Pons (tissue), 1 donor: ENCODE data around the gene ATOX1.

ENCODE experiments used
- DNase-seq: peaks from one replicate; pipeline ENCODE4 v3.0.0-alpha.2; 2016; ENCODE audit warnings: low spot score

The ATOX1 gene

DNA sequence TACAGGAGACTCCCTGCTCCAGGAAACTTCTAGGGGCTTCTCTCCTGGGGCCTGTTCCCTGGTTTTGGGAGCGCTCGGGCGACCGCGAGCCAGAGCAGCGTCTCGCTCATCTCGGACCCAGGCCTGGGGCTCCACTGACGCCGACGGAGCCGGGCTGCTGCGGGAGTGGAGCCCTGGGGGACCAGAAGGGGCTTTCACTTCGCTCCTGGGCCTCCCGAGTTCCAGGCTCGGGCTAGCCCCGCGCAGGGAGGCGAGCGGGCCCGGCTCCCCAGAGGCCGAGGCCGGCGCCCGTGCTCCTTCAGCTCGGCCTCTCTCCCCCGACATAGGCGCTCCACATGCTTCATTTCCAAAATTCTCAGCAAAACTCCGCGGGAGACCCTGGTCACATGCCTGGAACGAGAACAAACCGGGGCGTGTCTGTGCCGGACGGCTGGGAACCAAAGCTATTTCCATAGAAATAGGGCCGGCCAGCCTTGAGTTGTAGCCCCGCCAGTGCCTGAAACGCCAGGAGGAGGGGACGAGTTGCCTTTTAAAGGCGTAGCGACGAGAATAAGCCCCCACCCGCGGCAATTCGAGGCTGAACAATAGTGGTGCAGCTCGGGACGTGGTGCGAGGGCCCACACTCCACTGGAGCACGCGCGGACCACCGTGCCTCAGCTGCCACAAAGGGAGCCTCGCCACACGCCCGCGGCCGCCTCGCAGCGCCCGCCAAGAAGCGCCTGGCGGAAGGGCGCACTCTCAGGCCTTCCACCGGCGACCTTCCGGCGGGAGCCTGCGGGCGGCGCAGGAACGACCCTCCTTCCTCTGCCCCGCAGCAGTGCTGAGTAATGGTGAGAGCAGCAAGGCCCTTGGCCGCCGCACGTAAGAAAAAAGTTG is 12.2 kb upstream of the ATOX1 start:
- peak; percentile 65 for DNase-seq

DNA sequence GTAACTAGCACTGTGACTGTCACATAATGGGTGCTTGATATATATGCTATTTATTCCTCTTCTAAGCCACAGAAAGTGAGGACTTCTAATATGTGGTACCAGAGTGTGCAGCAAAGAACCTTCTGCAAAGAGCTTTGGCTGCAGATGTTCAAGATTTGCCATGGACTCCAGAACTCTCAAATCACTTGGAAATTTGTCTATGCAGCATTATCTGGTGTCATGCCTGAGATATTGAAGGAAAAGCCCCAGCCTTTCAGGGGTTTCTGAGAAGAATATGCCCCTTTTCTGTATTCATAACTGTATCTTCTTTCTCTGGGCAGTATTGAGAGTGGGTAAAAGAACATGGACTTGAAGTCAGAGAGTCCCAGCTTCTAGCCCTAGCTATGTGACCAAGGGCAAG is 8.5 kb upstream of the ATOX1 start:
- no peak for DNase-seq

DNA sequence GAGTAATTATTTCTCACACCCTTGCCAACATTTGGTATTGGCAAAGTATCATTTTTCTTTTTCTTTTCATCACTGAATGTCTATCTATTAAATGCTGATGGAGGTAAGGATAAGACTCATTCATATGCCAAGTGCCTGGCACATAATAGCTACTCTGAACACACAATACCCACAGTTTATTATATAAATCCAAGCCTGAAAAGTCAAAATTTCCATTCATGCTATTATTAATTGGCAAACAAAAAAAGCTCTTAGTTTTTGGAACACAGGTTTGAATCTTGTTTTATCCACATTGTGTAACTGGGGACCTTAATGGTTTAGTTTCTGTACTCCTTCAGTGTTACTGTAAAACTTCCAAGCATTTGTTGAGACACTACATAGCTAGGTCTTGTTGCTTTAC is 6.4 kb upstream of the ATOX1 start:
- DNase-seq = no peak

DNA sequence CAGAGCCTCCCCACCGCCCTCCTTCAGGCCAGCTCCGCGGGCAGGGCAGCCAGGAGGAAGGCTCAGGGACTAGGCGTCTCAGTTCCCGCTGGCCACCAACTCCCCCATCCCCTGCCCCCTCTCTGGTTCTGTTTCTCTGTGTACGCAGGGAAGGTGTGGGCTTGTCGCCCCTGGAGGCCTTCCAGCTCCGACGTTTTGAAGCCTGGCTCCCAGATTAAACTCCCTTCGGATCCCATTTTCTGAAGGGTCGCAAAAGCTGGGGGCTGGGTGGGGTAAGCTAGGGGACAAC is 346 bp downstream of the ATOX1 start:
- DNase-seq = no peak

DNA sequence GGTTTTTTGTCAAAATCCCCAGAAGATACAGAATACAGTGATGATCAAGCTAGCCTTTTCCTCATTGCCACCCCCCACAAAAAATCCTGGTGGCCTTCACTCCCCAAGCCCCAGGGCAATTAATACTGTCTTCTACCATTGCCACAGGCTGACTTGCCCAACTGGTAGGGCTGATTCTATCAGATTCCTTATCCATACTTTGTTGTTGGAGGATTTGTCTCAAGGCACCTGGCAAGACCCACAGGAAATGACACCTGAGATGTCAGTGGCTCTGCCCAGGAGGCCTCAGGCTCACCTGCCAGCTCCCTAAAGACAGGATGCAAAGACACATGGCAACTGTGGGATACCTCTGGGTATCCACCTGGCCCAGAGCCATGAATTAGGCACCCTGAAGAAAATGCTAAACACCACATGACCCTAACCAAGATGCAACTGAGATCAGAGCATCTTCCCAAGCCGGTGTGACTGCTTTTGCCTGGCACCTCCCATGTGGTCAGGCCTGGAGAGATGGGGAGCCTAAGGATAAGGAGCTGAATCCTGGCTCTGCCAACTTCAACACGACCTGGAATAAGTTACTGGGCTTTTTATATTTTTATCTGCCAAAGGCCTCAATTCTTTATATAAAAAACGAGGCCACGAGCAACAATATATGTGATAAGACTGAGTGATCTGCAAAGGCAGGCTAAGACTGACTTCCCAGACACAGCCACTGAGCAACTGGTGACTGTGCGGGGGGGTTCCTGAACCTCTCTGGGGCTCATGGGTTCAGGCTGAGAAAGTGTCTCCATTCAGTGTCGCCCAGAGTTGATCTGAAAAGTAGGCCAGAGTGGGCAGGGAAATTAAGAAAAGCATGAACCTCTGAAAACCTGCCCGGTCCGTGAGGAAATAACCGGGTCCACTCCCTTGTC is 944 bp downstream of the ATOX1 start:
- DNase-seq = no peak

DNA sequence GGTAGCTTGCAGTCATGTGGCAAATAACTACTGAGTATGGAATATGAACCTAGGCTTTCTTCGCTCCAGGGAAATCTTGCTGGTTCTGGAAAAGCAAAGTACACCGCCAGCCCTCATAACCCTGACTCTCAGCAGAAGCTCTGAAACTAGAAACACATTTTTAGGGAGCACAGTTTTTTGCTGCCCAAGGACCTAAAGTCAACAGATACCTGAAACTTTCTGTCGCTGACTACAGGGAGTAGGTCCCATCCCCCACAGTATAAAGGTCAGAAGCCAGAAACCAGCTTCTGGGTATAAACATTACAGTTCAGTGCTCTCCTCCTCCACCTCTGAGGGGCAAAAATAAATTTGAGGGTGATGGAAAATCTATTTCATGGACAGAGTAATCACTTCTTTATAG is 3.0 kb downstream of the ATOX1 start:
- no peak for DNase-seq

DNA sequence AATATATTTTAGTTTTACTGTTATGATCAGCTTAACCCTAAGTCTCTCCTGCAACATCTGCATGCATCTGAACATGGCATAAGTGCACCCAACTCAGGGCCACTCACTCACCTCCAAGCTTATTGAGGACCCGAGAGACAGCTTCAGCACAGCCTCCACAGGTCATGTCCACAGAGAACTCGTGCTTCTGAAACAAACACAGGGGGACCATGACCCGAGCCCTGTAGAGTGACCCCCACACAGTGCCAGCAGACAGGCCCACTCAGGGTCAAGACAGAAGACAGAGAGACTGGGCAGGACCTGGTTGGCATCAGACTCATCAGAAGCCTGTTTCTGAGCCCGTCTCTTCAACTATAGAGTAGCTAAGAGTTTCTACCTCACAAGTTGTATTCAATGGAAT is 6.8 kb downstream of the ATOX1 start:
- no peak for DNase-seq

DNA sequence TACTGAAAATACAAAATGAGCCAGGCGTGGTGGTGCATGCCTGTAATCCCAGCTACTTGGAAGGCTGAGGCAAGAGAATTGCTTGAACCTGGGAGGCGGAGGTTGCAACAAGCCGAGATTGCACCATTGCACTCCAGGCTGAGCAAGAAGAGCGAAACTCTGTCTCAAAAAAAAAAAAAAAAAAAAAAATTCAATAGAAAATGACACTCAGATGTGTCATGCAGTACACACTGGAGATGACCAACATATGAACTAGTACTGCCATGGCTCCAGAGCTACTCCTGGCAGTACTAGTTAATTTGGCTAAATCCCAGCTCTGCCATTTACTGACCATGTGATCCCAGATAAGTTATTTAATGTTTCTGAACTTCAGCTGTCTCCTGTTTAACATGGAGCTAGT is 7.3 kb downstream of the ATOX1 start:
- no peak for DNase-seq

DNA sequence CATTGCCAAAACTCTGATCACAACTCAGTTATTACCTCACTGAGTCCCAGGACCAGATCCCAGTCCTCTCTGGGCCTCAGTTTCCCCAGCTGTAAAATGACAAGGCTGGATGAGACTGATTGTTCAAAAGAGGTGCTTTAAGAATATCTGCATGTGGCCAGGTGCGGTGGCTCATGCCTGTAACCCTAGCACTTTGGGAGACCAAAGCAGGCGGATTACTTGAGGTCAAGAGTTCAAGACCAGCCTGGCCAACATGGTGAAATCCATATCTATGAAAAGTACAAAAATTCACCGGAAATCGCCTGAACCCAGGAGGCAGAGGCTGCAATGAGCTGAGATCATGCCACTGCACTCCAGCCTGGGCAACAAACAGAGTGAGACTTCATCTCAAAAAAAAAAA is 8.3 kb downstream of the ATOX1 start:
- DNase-seq = no peak

DNA sequence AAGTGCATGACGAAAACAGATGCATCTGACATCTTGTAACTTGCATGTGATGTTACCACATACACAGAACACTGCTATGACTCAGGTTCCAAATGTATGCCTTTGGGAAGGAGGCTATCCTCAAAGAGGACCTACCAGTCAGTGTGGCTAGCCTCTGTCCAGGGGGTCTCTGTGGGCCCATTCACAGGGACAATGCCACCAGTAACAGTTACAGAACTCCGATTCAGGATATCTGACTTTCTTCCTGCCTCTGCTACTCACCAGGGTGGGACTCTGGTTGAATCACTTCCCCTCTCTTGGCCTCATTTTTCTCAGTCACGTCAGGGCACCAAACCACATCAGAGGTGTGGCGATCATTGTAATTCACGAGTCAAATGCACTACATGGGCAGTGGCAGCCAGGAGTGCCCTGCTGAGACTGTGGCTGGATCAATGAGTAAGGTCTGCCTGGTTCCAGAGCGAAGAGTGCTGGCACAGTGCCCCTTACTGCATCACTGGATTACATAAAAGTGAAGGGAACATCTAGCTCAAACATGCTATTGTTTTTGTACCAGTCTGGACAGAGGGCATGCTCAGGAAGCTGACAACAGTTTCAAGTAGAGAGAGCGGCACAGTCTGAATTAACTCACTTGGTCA is 13.2 kb downstream of the ATOX1 start:
- peak; percentile 95 for DNase-seq

DNA sequence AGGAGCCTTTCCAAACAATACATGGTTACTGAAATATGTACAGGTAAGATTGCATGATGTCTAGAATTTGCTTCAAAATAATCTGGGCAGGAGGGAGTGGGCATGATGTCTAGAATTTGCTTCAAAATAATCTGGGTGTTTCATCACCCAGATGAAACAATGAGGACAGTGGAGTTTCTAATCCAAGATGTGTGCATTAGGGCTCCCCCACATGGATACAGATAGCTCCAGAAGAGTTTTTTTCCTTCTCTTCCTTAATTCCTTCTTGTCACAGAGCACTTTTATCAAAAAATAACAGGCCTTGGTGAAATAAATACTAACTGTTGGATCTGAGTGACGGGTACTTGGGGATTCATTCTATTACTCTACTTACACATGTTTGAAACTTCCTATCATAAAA is 14.9 kb downstream of the ATOX1 start:
- no peak for DNase-seq

DNA sequence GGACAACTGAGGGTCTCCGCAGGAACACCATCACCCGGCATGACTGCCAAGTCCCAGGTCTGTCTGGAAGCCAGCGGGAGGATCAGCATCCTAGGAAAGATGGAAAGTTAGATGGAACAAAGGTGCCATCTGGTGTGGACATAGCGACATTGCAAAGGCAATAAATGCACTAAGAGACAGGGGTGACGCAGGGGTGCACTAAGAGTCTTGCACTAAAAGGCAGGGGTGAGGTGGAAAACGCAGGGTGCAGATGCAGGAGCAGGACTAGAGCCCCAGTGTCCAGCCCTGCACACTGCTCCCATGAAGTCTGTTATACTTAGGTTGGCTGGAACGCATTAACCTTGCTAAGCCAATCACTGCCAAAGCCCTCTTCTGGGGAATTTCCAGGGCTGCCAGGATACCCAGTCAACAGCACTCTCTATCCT is 15.5 kb downstream of the ATOX1 start:
- peak; percentile 77 for DNase-seq

DNA sequence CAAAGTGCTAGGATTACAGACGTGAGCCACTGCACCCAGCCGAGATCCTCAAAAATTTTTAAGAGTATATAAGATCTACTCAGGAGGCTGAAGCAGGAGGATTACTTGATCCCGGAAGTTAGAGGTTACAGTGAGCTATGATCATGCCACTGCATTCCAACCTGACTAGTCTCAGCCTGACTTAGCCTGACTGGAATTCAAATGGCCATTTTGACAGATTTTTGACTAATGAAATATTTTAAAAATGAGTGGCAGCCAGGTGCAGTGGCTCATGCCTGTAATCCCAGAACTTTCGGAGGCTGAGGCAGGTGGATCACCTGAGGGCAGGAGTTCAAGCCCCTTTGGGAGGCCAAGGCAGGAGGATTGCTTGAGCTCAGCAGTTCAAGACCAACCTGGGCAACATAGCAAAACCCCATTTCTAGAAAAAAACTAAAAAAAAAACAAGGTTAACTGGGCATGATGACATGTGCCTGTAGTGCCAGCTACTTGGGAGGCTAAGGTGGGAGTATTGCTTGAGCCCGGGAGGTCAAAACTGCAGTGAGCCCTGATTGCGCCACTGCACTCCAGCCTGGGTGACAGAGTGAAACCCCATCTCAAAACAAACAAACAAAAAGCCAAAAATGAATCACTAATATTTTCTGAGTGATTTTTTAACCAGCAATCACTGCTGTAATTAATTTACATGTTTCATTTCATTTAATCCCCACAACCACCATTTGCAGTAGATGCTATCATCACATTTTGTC is 16.6 kb downstream of the ATOX1 start:
- no peak for DNase-seq

DNA sequence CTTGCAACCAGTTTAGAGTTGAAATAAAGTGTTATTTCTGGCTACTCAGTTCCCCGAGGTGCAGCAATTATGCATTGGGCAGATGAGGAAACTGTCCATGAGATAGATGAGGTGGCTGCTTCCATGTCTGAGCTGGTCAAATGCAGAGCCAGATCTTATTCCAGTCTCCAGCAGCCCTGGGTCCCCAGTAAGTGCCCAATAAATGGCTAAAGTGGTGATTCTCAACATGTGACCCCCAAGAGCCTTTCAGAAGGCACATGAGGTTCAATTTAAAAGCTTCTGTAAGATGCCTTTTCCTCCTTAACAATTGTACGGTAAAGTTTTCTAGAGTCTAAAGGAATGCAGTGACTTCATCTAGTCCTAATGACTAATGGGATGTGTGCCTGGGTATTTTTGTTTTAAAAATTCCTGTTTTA is 17.5 kb downstream of the ATOX1 start:
- DNase-seq = no peak

DNA sequence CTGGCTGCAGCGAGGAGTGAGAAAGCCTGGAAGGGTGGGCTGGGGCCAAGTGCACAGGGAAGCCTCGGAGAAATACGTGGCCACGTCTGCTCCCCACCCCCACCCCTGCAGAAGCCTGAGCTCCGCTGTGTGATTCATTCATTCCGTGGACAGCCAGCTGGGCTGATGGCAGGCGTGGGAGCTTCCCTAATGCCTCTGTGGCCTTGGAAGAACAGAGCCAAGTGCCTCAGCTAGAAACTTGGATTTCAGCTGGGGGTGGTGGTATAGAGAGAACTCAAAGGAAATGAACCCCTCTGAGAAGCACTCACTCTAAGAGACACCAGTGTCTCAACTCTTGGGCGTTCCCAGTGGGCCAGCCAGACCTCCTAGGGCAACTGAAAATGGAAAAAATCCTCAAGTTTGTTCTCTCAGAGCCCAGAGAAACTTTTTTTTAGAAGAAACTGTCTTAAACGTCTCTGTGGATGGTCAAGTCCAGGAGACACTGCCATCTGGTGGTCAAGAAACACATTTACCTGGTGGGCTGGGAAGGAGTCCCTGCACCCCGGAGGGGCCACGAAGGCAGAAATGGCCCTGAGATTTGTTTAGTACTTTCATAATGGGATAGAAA is 18.0 kb downstream of the ATOX1 start:
- DNase-seq = peak; percentile 79

DNA sequence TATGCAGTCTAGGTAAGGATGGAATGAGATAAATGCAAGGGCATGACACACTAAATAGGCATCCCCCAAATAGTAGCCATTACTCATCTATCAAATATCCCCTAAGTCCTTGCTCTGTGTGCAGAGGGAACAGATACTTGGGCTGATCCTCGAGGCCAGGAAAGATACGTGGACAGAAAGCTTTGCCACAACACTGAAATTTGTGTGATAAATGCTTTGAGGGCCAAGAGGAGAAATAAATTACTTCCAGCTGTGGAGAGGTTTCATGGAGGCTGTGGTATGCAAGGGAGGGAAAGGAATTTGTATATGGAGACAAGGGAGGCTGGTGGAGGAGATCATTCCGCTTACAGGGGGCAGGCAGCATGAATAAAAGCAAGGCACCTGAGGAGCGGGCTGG is 18.5 kb downstream of the ATOX1 start:
- DNase-seq = no peak

DNA sequence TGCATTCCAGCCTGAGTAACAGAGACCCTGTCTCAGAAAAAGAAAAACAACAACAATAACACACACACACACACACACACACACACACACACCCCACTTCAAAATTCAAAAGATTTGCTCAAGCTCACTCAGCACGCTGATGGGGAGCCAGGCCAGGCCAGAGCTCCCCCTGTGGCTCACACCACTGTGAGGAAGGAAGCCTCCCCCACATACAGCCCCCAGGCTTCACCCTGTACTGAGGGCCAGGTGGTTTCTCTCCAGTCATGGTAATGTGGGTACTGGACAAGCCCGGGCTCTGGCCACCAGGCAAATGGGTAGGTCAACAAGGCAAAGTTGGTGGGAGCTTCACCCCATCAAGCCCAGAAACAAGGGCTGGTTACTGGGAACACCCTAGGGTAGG is 19.0 kb downstream of the ATOX1 start:
- DNase-seq = no peak

DNA sequence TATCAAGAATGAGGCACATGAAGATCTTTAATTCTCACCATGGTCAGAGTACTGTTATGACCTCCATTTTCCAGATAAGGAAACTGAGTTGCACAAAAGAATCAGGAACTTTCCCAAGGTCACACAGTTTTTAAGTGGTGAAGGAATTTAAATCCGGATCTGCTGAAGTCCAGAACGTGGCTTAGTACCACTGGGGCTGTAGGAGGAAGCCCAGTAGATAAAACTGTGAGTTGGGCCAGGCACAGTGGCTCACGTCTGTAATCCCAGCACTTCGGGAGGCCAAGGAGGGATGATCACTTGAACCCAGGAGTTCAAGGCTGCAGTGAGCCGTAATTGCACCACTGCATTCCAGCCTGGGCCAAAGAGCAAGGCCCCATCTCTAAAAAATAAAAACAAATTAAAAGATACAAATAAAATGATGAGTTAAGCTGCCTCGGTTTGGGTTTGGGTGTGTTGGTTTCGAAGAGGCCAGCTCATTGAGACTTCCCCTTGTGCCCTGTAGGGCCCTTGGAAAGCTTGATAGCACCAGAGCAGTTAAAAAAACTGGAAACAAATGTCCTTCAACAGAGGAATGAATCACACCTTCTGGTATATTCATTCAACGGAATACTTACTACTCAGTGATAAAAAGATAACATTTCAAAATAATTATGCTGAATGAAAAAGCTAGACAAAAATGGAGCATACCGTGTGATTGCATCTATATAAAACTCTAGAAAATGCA is 20.1 kb downstream of the ATOX1 start:
- DNase-seq = no peak

DNA sequence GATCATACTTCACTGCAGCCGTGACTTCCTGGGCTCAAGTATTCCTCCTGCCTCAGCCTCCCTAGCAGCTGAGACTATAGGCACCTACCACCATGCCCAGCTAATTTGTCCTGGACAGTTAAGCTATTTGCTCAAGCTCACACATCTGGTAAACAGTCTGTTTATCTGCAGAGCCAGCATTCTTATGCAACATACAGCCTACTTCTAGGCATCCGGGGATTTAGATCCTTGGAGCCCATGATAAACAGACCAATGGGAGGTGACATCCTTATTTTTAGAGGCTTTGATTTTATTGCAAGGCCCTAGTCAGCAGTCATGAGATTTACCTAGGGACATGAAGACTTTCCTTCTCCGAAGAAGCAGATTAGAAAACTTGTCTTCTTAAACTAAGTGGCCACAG is 21.0 kb downstream of the ATOX1 start:
- no peak for DNase-seq

DNA sequence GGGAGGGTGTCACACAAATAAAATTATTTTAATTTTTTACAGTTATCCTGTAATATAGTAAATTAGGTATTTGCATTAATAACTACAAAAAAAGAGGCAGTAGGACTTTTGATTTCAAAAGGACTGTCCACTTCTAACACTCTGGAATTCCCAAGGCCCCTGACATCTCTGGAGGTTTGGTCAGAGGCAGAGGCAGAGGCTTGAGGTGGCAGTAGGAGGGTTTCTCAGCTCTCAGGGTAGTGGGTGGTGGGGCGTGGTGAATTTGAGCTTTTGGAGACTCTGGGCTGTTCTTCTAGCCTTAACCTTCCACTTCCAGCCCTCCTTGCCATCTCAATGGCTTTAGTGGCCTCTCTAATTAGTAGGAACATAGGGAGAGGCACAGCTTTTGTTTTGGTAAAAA is 22.8 kb downstream of the ATOX1 start:
- no peak for DNase-seq

DNA sequence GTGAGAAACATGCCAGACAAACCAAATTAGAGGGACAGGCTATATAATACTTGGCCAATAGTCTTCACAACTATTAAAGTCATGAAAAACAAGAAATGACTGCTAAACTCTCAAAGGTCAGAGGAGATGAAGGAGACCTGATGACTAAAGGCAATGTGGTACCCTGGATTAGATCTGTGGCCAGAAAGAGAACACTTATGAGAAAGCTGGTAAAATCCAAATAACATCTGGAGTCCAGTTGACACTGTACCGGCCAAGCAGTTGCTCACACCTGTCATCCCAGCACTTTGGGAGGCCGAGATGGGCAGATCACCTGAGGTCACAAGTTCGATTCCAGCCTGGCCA is 24.4 kb downstream of the ATOX1 start:
- no peak for DNase-seq
